GM21619 (cell line): Measurements from ENCODE around the gene COLGALT1.
"Not testable (repeated sequence)": the region's sequence is repeated elsewhere in the genome, so short reads cannot be mapped to it uniquely, and the experiment has no call there.

ENCODE experiments used
- ATAC-seq: cut with Tn5 transposase; IDR thresholded peaks from one replicate; pipeline ENCODE4 v1.9.1; 2021; ENCODE audit not compliant: unreplicated experiment

Gene COLGALT1

DNA sequence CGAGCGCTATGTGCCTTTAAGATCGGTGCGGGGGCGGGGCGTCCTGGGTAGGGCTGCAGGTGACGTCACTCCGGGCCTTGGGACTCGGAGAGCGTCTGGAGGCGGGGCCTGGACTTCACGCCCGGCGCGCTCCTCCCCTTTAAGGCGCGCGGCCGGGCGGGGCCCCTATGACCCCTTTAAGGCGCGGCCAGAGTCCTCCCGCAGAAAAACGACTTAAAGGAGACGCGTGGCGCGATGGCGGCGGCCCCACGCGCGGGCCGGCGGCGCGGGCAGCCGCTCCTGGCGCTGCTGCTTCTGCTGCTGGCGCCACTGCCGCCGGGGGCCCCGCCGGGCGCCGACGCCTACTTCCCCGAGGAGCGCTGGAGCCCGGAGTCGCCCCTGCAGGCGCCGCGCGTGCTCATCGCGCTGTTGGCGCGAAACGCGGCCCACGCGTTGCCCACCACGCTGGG, at the start of gene COLGALT1:
Gene COLGALT1, plus strand, starts transcription at position 170 of the 449 bp plus-strand sequence. Its CDS starts 65 bp downstream, at position 235.
- peak; percentile 81 for ATAC-seq

DNA sequence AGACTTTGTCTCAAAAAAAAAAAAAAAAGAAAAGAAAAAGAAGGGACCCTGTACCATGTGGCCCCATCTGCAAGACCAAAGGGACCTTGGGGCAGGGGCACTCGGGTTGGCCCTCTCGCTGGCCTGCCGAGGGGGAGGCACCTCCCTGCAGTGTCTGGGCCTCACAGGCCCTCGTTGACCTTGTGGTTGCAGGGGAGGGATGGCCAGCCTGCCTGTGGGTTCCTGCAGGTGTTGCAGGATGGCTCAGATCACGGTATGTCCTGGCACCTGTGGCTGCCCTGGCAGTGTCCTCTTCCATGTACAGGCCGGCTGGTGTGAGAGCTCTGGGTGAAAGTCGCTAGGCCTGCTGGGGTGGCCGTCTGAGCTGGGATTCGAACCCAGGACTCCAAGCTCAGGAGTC, 48.7 kb upstream of the COLGALT1 start:
- no peak for ATAC-seq

DNA sequence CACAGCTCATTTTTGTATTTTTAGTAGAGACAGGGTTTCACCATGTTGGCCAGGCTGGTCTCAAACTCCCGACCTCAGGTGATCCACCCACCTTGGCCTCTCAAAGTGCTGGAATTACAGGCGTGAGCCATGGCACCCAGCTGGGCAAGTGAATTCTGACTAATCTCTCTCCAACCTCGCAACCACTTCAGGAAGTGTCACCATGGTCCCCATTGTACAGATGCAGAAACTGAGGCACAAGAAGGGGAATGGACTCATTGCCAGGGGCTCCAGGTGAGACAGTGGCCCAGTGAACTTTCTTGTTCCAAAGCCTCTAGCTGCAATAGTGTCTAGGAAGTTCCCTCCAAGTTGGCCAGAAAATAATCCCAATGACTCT, 46.9 kb upstream of the COLGALT1 start:
- not testable (repeated sequence) for ATAC-seq

DNA sequence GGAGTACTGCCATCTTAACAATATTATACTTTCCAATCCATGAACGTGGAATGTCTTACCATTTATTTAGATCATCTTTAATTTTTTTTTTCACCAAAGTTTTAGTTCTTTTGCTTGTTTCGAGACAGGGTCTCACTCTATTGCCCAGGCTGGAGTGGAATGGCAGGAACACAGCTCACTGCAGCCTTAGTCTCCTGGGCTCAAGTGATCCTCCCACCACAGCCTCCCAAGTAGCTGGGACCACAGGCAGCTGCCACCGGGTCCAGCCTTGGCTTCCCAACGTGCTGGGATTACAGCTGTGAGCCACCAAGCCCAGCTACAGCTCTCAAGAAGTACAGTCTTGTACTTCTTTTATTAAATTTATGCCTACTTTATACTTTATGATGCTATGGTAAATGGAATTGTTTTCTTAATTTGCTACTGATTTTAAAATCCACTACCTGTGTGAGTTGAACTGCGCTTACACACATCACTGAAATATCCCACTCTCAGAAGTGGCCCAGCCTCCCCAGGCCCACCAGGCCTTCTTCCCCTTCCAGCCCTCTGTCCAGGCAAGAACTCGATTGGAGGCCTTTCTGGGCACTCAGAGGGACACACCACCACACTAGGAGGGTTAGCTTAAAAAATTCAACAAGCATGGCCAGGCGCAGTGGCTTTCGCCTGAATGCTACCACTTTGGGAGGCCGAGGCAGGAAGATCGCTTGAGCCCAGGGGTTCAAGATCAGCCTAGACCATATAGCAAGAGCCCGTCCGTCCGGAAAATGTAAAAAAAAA, 45.0 kb upstream of the COLGALT1 start:
- ATAC-seq, result no peak

DNA sequence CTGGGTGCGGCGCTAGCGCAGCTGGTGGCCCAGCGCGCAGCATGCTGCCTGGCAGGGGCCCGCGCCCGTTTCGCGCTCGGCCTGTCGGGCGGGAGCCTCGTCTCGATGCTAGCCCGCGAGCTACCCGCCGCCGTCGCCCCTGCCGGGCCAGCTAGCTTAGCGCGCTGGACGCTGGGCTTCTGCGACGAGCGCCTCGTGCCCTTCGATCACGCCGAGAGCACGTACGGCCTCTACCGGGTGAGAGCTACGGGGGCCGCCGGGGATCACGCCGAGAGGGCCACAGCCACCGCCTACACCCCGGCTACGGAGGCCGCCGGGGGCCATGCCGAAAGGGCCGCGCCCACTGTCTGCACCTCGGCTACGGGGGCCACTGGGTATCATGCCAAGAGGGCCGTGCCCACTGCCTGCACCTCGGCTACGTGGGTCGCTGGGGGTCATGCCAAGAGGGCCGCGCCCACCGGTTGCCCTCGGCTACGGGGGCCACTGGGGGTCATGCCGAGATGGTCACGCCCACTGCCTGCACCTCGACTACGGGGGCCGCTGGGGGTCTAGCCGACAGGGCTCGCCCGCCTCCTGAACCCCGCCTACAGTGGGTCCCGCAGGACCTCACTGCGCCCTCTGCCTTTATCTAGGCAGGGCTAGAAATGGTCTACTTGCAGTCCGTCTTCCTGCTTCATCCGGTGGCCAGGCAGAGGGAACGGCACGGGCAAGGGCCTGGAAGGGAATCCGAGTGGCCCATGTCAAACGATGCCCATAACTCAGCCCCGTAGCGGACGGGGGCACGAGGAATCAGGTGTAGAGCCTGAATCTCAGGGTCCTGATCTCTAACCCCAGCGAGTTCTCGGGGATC, 43.5 kb upstream of the COLGALT1 start:
- peak; percentile 54 for ATAC-seq

DNA sequence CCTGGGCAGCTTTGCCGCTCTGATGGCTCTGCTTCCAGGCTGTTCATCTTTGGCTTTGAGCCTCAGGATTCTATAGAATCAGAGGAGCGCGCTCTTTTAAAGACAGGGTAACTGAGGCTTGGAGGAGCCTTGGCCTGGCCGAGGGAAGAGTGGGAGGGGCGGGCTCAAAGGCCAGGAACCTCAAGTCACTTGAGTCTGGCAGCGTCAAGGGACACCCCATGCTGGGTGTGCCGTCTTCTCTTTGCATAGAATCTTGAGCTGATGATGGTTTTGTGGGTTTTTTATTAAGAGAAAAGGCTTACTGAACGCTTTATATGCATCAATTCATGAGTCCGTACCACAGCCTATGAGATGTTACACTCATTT, 42.9 kb upstream of the COLGALT1 start:
- no peak for ATAC-seq

DNA sequence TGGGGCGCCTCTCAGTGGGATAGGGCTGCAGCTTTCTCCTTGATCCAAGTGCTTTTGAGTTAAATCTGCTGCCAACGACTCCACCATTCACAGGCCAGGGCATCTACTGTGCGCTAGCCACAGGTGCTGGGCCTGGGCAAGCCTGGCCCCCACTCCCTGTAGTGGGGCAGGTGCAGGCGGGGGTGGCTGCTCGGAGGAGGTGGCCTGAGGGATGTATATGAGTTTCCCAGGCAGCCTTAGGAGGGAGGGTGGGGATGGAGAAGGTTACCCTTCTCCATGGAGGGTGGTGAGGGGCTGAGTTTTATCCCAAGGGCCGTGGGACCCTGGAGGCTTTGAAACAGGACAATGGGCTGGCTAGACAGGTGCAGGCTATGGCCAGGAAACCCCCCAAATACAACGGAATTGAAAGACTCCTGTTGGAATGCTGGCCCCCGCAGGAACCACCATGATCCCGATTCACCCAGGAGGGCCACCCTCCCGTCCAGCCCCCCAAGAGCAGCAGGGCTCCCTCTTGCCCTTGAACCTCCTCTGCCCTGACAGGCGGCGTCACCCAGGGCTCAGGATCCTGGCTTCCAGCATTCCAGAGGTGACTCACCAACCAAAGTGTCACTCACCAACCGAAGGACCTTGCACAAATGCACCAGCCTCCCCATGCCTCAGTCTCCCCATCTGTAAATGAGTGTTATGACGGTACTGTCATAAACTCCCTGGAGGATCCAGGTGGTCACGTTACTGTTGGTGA, 39.9 kb upstream of the COLGALT1 start:
- ATAC-seq, result no peak

DNA sequence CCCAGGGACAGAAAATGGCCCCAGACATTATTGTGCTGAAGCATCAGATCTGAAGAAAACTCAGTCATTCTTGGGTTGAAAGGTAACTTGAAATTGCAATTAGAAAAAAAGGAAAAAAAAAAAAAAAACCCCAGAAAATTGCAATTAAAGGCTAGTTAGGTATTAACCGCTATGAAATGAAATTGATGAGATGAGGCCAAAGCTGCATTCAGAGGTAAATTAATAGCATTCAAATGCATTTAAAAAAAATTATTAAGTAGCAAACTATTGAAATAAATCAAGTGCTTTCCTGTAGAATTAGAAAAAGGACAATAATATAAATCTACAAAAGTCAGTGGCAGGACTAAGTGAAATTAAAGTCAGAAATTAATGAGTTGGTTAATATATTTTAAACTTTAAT, 37.6 kb upstream of the COLGALT1 start:
- no peak for ATAC-seq

DNA sequence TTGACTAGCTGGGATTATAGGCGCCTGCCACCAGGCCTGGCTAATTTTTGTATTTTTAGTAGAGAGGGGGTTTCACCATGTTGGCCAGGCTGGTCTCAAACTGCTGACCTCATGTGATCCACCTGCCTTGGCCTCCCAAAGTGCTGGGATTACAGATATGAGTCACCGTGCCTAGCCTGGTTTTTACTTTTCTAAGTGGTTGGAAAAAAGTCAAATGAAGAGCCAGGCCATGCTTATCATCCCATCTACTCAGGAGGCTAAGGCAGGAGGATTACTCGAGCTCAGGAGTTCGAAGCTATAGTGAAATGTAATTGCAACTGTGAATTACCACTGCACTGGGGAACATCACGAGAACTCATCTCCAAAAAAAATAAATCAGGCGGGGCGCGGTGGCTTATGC, 36.8 kb upstream of the COLGALT1 start:
- ATAC-seq, result not testable (repeated sequence)

DNA sequence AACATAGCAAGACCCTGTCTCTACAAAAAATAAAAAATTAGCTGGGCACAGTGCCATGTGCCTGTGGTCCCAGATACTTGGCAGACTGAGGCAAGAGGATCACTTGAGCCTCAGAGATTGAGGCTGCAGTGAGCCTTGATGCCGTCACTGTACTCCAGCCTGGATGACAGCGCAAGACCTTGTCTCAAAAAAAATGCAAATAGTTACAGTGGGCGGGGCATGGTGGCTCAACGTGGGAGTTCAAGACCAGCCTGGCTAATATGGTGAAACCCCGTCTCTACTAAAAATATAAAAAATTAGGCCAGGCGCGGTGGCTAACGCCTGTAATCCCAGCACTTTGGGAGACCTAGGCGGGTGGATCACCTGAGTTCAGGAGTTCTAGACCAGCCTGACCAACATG, 35.5 kb upstream of the COLGALT1 start:
- ATAC-seq, result no peak

DNA sequence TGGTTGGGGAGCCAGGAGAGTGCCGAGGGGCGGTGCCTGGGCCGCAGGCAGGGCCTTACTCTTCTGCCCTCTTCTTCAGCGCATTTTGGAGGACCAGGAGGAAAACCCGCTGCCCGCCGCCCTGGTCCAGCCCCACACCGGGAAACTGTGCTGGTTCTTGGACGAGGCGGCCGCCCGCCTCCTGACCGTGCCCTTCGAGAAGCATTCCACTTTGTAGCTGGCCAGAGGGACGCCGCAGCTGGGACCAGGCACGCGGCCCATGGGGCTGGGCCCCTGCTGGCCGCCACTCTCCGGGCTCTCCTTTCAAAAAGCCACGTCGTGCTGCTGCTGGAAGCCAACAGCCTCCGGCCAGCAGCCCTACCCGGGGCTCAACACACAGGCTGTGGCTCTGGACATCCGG, 34.6 kb upstream of the COLGALT1 start:
- no peak for ATAC-seq

DNA sequence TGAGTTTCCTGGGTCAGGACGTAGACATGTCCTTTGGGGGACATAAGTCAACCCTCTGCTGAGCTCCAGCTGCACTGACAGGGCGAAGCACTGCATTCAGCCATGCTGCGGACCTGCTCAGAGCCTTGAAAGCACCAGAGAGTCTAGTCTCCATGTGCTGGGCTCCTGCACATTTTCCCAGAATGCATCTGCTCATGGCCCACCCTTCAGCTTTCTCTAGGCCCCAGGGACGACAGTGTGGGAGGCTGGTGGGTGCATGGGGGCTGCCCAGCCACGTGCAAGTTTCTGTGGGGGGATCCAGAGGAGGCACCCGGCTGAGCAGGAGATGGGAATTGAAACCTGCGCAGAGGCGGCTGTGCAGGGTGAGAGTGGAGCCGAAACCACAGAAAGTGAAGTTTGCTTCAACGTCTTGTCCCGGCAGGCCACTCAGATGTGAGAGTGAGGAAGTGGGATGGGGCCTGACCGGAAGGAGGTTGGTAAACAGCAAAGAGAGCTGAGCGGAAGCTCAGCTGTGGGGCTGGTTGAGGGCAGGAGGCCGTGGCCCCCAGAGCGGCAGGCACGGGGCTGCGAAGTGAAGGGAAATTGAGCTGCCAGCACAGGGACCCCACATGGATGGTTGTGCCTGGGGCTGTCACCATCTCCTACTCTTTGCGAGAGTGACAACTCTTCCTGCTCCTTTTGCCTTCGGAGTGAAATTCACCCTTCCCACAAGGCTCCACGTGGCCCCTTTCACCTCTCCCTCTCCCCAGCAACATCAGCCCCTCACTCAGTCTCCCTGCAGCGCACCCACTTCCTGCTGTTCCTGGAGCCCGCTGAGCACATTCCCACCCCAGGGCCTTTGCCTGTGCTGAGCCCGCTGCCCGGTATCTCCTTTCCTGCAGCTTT, 32.2 kb upstream of the COLGALT1 start:
- peak; percentile 65 for ATAC-seq

DNA sequence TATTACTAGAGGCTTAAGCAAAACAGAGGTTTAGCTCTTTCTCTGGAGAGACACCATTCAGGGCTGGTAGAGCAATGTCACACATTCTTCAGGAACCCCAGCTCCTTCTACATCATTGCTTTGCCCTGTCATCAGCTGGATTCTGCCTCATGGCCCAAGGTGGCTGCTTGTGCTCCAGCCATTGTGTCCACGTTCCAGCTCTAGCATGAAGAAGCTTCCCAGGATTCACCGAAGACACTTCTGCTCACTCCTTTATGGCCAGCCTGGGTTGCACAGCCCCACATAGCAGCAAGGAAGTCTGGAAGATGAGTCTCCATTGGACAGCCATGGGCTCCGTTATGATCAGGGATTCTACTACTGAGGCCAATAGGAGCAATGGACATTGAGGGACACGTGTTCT, 30.8 kb upstream of the COLGALT1 start:
- ATAC-seq, result no peak

DNA sequence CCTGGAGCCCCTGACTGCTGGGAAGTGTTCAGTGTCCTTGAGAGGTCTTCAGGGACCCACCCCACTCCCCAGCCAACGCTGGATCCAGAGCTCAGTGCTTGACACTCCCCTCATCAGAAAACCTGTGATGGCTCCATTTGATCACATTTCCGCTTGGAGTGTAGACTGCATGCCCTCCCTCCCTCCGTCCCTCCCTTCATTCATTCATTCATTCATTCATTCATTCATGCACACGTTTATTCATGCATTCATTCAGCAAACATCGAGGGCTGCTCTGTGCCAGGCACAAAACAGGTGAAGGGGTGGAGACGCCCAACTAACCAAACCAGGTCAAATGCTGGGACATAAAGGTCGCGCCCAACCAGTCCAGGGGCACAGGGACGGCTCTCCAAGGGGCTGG, 30.3 kb upstream of the COLGALT1 start:
- ATAC-seq, result no peak

DNA sequence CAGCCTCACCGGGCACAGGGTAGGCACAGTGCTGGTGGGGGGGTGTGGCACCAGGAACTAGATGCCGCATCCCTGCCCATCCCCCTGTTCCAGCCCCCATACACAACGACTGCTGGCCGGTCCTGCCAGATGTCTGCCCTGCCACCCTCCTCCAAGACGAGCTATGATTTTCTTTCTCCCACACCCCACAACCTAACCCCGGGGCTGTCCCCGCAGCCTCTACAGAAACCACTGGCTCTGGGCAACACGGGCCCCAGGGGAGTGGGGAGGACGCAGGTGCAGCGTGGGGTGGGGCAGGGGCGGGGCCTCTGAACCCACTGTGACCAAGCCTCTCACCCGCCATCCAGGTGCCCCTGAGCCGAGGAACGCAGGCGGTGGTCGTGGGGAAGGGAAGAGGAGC, 28.5 kb upstream of the COLGALT1 start:
- ATAC-seq, result peak; percentile 42

DNA sequence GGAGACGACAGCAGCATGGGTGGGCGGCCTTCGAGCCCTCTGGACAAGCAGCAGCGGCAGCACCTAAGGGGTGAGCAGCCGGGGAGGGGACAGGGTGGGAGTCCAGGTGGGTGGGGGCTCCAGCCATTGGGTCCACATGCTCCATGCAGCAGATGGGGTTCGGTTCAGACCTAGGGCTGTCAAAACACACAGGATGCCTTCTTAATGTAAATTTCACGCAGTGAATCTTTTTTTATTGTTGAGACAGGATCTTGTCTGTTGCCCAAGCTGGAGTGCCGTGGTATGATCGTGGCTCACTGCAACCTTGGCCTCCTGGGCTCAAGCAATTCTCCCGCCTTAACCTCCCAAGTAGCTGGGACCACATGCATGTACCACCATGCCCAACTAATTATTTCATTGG, 28.1 kb upstream of the COLGALT1 start:
- ATAC-seq, result no peak

DNA sequence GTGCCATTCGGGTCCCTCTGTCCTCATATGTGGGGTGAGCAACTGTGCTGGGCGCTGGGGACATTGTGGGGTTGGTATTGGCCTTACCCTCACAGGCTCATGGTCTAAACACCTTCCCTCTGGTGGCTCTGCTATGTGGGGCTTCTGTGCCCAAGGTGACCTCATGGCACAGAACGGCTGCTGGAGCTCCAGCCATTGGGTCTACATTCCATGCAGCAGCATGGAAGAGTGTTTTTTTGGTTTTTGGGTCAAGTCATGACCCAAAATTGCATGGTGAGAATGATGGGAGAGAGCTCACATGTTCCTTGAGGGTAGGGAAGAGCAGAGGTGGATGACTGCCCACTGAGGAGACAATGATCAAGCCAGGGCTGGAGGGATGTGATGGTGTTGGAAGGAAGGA, 26.8 kb upstream of the COLGALT1 start:
- no peak for ATAC-seq

DNA sequence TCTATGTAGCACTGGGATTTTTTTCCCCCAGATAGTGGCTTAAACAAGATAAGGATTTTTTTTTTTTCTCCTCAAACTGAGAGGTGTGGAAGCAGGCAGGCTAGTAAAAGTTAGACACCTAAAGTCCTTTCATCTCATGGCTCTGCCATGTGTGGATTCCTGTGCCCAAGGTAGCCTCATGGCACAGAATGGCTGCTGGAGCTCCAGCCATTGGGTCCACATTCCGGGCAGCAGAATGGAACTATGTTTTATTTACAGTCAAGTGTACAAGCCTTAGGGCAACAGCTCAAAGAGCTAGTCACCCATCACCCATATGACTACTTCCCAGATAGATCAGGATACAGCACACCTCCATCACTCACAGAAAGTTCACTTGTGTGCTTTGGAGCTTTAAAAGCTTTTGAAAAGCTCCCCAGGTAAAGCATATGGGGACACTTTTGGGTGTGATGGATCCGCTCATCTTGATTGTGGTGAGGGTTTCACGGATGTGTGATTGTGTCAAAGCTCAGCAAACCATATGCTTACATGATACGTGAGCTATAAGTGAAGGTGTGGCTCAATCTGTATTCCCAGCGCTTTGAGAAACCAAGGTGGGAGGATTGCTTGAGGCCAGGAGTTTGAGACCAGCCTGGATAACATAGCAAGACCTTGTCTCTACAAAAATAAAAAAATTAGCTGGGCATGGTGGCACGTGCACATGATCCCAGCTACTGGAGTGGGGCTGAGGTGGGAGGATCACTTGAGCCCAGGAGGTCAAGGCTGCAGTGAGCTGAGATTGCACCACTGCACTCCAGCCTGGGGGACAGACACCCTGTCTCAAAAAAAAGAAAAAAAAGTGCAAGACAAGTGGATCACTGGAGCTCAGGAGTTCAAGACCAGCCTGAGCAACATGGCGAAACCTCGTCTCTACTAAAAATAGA, 25.9 kb upstream of the COLGALT1 start:
- ATAC-seq, result no peak

DNA sequence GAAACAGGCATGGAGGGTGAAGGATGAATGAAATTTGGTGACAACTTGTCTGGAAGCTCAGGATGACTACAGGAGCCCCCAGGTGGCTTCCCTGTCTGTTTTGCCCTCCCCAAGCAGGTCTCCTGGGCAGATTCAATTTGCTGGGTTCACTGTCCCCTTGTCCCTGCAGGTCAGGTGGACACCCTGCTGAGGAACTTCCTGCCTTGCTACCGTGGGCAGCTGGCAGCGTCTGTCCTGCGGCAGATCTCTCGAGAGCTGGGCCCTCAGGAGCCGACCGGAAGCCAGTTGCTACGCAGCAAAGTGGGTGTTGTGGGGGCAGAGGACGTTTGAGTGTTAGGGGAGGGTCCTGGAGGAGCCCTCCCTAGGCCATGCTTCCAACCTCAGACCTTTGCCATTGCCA, 24.9 kb upstream of the COLGALT1 start:
- ATAC-seq, result no peak

DNA sequence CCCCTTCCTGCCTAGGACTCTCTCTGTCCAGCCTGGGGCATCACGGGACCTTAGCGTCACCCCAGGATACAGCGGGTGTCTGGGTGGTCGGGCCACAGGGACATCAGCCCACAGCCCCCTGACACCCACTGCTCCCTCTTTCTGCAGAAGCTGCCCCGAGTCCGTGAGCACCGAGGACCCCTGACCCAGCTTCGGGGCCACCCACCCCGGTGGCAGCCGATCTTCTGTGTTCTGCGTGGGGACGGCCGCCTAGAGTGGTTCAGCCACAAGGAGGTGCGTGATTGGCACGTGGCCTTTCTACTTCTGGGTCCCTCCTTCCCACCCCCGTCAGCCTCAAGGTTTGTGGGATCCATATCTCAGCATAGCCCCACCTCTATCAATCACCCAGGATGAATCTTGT, 23.3 kb upstream of the COLGALT1 start:
- ATAC-seq, result no peak
